Dermis blood vessel endothelial cell (primary cell): Measurements from ENCODE around the gene LRRC17. TPM values are rescaled to one million over a fixed set of nuclear protein-coding genes. Genes with fewer than 3 reads are reported as not detected.
"Not testable (repeated sequence)": the region's sequence is repeated elsewhere in the genome, so short reads cannot be mapped to it uniquely, and the experiment has no call there.

Experiments
- DNase-seq: peaks from one replicate; pipeline ENCODE4 v3.0.0; 2010
- total RNA-seq: library from RNA; depleted of rRNA; stranded (reverse); fragments of >200 nt; gene quantifications from 2 replicates; pipeline ENCODE4 v1.2.3, GENCODE V29; 2014

LRRC17 gene
- total RNA-seq, 1 donor from 2014 or later, result 1.2 TPM

GRCh38 chr7:102897856-102898531 lies 14.8 kb upstream of the LRRC17 start:
- DNase-seq, result no peak

GRCh38 chr7:102898532-102898859 lies 14.3 kb upstream of the LRRC17 start:
- DNase-seq, result no peak

GRCh38 chr7:102902052-102902451 lies 10.7 kb upstream of the LRRC17 start:
- DNase-seq, result not testable (repeated sequence)

- DNase-seq, result not testable (repeated sequence)
Measured at GRCh38 chr7:102903576-102903975, 9.2 kb upstream of the LRRC17 start.

GRCh38 chr7:102908676-102909075 lies 4.1 kb upstream of the LRRC17 start:
- DNase-seq, result no peak

GRCh38 chr7:102913826-102914225 lies 1.0 kb downstream of the LRRC17 start:
- no peak for DNase-seq

GRCh38 chr7:102914585-102914984 lies 1.8 kb downstream of the LRRC17 start:
- DNase-seq, result no peak

GRCh38 chr7:102916426-102916825 lies 3.6 kb downstream of the LRRC17 start:
- DNase-seq, result peak; percentile 38

GRCh38 chr7:102916881-102917280 lies 4.1 kb downstream of the LRRC17 start:
- no peak for DNase-seq

- no peak for DNase-seq
Measured at GRCh38 chr7:102917436-102918353, 4.9 kb downstream of the LRRC17 start.

- DNase-seq, result no peak
Measured at GRCh38 chr7:102918845-102919244, 6.0 kb downstream of the LRRC17 start.

- DNase-seq, result no peak
Measured at GRCh38 chr7:102925976-102926782, 13.4 kb downstream of the LRRC17 start.

GRCh38 chr7:102926783-102927140 lies 14.0 kb downstream of the LRRC17 start:
- DNase-seq, result no peak

- no peak for DNase-seq
Measured at GRCh38 chr7:102927312-102927933, 14.6 kb downstream of the LRRC17 start.

- DNase-seq, result no peak
Measured at GRCh38 chr7:102931757-102932156, 19.0 kb downstream of the LRRC17 start.

- no peak for DNase-seq
Measured at GRCh38 chr7:102933763-102934162, 21.0 kb downstream of the LRRC17 start.

- DNase-seq, result no peak
Measured at GRCh38 chr7:102934239-102934638, 21.4 kb downstream of the LRRC17 start.

- DNase-seq, result no peak
Measured at GRCh38 chr7:102934701-102935100, 21.9 kb downstream of the LRRC17 start.

- no peak for DNase-seq
Measured at GRCh38 chr7:102935450-102936115, 22.8 kb downstream of the LRRC17 start.

- peak; percentile 56 for DNase-seq
Measured at GRCh38 chr7:102938679-102939078, 25.9 kb downstream of the LRRC17 start.

GRCh38 chr7:102942181-102942866 lies 29.5 kb downstream of the LRRC17 start:
- DNase-seq, result no peak

- no peak for DNase-seq
Measured at GRCh38 chr7:102942868-102943267, 30.1 kb downstream of the LRRC17 start.
